H1 (cell line): ENCODE data around the gene PCTP. TPM values are rescaled to one million over a fixed set of nuclear protein-coding genes. Genes with fewer than 3 reads are reported as not detected.

Experiments
- CTCF ChIA-PET: fragments of 300-600 bp; sonication (Branson Sonifier 250); formaldehyde crosslinking; loops from one replicate; lab custom pipeline; 2021; ENCODE audit not compliant: partially characterized antibody; lab: Charles Lee
- POLR2A ChIA-PET: fragments of 300-600 bp; sonication (Branson Sonifier 250); formaldehyde crosslinking; loops from one replicate; lab custom pipeline; 2021; ENCODE audit warnings: inconsistent platforms; ENCODE audit not compliant: partially characterized antibody; lab: Charles Lee
- DNase-seq, 2 experiments: peaks; one replicate each; pipeline versions ENCODE4 v3.0.0 to v3.0.0-alpha.2; 2010 to 2022; ENCODE audit warnings: low spot score in 2 of 2, low read depth in 1 of 2, mixed read lengths in 1 of 2
- FAIRE-seq: peaks from 2 replicates; lab custom pipeline; 2011; peaks lifted over from hg19 to GRCh38; lab: Jason Lieb, UNC
- H2AFZ ChIP-seq: 2 replicates; pipeline ENCODE4 v1.8.1; 2012; ENCODE audit warnings: low read length, inconsistent platforms
- H2AK5ac ChIP-seq: 2 replicates; pipeline ENCODE4 v1.6.1; 2013; ENCODE audit warnings: low read depth, low read length
- H2BK120ac ChIP-seq: replicated peaks from 2 replicates; pipeline ENCODE3; 2013; ENCODE audit warnings: low read depth, low read length, inconsistent platforms
- H2BK12ac ChIP-seq: 2 replicates; pipeline ENCODE4 v1.6.1; 2013; ENCODE audit warnings: low read depth, low read length
- H2BK15ac ChIP-seq: 2 replicates; pipeline ENCODE4 v1.6.1; 2013; ENCODE audit warnings: low read length
- H2BK20ac ChIP-seq: 2 replicates; pipeline ENCODE4 v1.6.1; 2013; ENCODE audit warnings: low read length
- H2BK5ac ChIP-seq: 2 replicates; pipeline ENCODE4 v1.6.1; 2013; ENCODE audit warnings: low read depth, low read length
- H3K14ac ChIP-seq: 2 replicates; pipeline ENCODE4 v1.6.1; 2013; ENCODE audit warnings: inconsistent platforms; ENCODE audit not compliant: insufficient read length
- H3K18ac ChIP-seq: 2 replicates; pipeline ENCODE4 v1.6.1; 2013; ENCODE audit warnings: low read length; ENCODE audit errors: extremely low read depth
- H3K23ac ChIP-seq: 2 replicates; pipeline ENCODE4 v1.6.1; 2013; ENCODE audit warnings: inconsistent platforms; ENCODE audit not compliant: insufficient read length
- H3K23me2 ChIP-seq: 2 replicates; pipeline ENCODE4 v1.6.1; 2013; ENCODE audit warnings: low read depth, low read length
- H3K27ac ChIP-seq: 2 replicates; pipeline ENCODE4 v1.6.1; 2011; ENCODE audit warnings: low read depth, low read length, inconsistent platforms
- H3K27me3 ChIP-seq, 4 experiments: replicated peaks in 1 of 4; 1 replicate in 1 of 4; 2 replicates in 3 of 4; pipeline versions ENCODE4 v1.6.1 to v1.8.1; 2011 to 2013; ENCODE audit warnings: low read length in 3 of 4, mild to moderate bottlenecking in 3 of 4, inconsistent platforms in 2 of 4, mixed read lengths in 2 of 4, moderate library complexity in 1 of 4; ENCODE audit not compliant: control insufficient read depth in 3 of 4, insufficient read depth in 3 of 4; ENCODE audit errors: extremely low read depth in 1 of 4
- H3K36me3 ChIP-seq, 4 experiments: 2 replicates each; pipeline versions ENCODE4 v1.6.1 to v1.8.1; 2011 to 2013; ENCODE audit warnings: mild to moderate bottlenecking in 4 of 4, low read length in 3 of 4, moderate library complexity in 2 of 4, control low read depth in 1 of 4, inconsistent platforms in 1 of 4; ENCODE audit not compliant: insufficient read depth in 4 of 4, control insufficient read depth in 2 of 4
- H3K4ac ChIP-seq: replicated peaks from 2 replicates; pipeline ENCODE3; 2013; ENCODE audit warnings: low read length, low read depth, mixed read lengths, inconsistent platforms; ENCODE audit not compliant: insufficient read length
- H3K4me1 ChIP-seq, 4 experiments: replicated peaks in 1 of 4; 1 replicate in 1 of 4; 2 replicates in 3 of 4; pipeline versions ENCODE4 v1.6.1 to v1.8.1; 2011 to 2013; ENCODE audit warnings: low read length in 3 of 4, inconsistent platforms in 2 of 4, mixed read lengths in 1 of 4; ENCODE audit not compliant: insufficient read depth in 4 of 4, control insufficient read depth in 3 of 4
- H3K4me2 ChIP-seq, 2 experiments: 2 replicates each; pipeline versions ENCODE4 v1.6.1 to v1.8.1; 2011 to 2013; ENCODE audit warnings: low read depth in 2 of 2, low read length in 2 of 2, control low read depth in 1 of 2, inconsistent platforms in 1 of 2, mild to moderate bottlenecking in 1 of 2; ENCODE audit not compliant: insufficient read depth in 1 of 2
- H3K4me3 ChIP-seq, 4 experiments: fragments of 200-600, 300-600 bp in 1 of 4; sonication (generic), shearing (Covaris generic), sonication (Bioruptor Twin) in 1 of 4; 2 replicates each; pipeline versions ENCODE4 v1.5.1 to v1.8.1; 2011 to 2016; ENCODE audit warnings: low read length in 4 of 4, low read depth in 3 of 4, control low read depth in 2 of 4, inconsistent platforms in 2 of 4, mild to moderate bottlenecking in 2 of 4, mixed read lengths in 1 of 4, moderate library complexity in 1 of 4; ENCODE audit not compliant: insufficient read depth in 2 of 4; ENCODE audit errors: extremely low read depth in 1 of 4
- H3K56ac ChIP-seq: replicated peaks from 2 replicates; pipeline ENCODE3; 2013; ENCODE audit warnings: low read depth, mild to moderate bottlenecking, mixed read lengths, low read length, inconsistent platforms; ENCODE audit not compliant: insufficient read length
- H3K79me1 ChIP-seq: 2 replicates; pipeline ENCODE4 v1.6.1; 2013; ENCODE audit warnings: low read depth, low read length, control low read depth
- H3K79me2 ChIP-seq, 2 experiments: 2 replicates each; pipeline versions ENCODE4 v1.6.1 to v1.8.1; 2012 to 2013; ENCODE audit warnings: low read length in 2 of 2, mild to moderate bottlenecking in 2 of 2, inconsistent platforms in 1 of 2; ENCODE audit not compliant: insufficient read depth in 2 of 2, control insufficient read depth in 1 of 2
- H3K9ac ChIP-seq, 4 experiments: replicated peaks in 1 of 4; 1 replicate in 1 of 4; 2 replicates in 3 of 4; pipeline versions ENCODE4 v1.6.1 to v1.8.1; 2011 to 2013; ENCODE audit warnings: low read depth in 3 of 4, low read length in 3 of 4, control low read depth in 2 of 4, mild to moderate bottlenecking in 2 of 4, moderate library complexity in 2 of 4, inconsistent platforms in 1 of 4; ENCODE audit errors: extremely low read depth in 1 of 4
- H3K9me3 ChIP-seq, 2 experiments: 2 replicates each; pipeline versions ENCODE4 v1.6.1 to v1.8.1; 2012 to 2013; ENCODE audit warnings: mild to moderate bottlenecking in 2 of 2, moderate library complexity in 2 of 2, control low read depth in 1 of 2, inconsistent platforms in 1 of 2, low read depth in 1 of 2, low read length in 1 of 2, mixed read lengths in 1 of 2; ENCODE audit not compliant: insufficient read depth in 2 of 2
- H4K20me1 ChIP-seq, 2 experiments: replicated peaks in 1 of 2; 2 replicates each; pipeline versions ENCODE3 to v1.8.1; 2011 to 2013; ENCODE audit warnings: inconsistent platforms in 2 of 2, low read length in 2 of 2, mild to moderate bottlenecking in 1 of 2; ENCODE audit not compliant: insufficient read depth in 2 of 2, control insufficient read depth in 1 of 2
- H4K5ac ChIP-seq: 2 replicates; pipeline ENCODE4 v1.6.1; 2013; ENCODE audit warnings: low read length, low read depth, mixed read lengths, inconsistent platforms; ENCODE audit not compliant: insufficient read length
- H4K8ac ChIP-seq: 2 replicates; pipeline ENCODE4 v1.8.0; 2013; ENCODE audit warnings: mild to moderate bottlenecking, moderate library complexity, low read length, inconsistent platforms; ENCODE audit not compliant: insufficient read depth; ENCODE audit errors: extremely low read depth
- H4K91ac ChIP-seq: replicated peaks from 2 replicates; pipeline ENCODE3; 2013; ENCODE audit warnings: low read length, mixed read lengths, inconsistent platforms; ENCODE audit not compliant: insufficient read length
- BCL11A ChIP-seq, 2 experiments: IDR thresholded peaks; one replicate each; pipeline ENCODE4 v1.6.1; 2011; ENCODE audit warnings: low read depth in 2 of 2, low read length in 2 of 2, mild to moderate bottlenecking in 2 of 2
- GTF2F1 ChIP-seq: IDR thresholded peaks from 2 replicates; pipeline ENCODE4 v1.6.1; 2012; ENCODE audit warnings: low read depth, low read length, improper control_type of control experiment, borderline replicate concordance
- RXRA ChIP-seq: IDR thresholded peaks from 2 replicates; pipeline ENCODE4 v1.6.1; 2011; ENCODE audit warnings: low read depth, mild to moderate bottlenecking, low read length, moderate library complexity; ENCODE audit not compliant: insufficient read depth
- WGBS, 2 experiments: shearing (Covaris generic) in 1 of 2; methylation state at CpG; one replicate each; pipeline versions ENCODE4 v1.1.6 to v1.1.7; 2013 to 2015; ENCODE audit warnings: low lambda C conversion rate in 2 of 2, mixed read lengths in 2 of 2, inconsistent platforms in 1 of 2, low coverage in 1 of 2, missing lambda C conversion rate in 1 of 2; ENCODE audit not compliant: insufficient replicate concordance in 2 of 2, insufficient coverage in 1 of 2, insufficient read length in 1 of 2; ENCODE audit errors: extremely low coverage in 1 of 2, missing lambda C conversion rate in 1 of 2; 5-methylcytosine and 5-hydroxymethylcytosine counted together
- polyA plus RNA-seq, 7 experiments: library from polyadenylated mRNA; depleted of rRNA in 3 of 7; stranded (reverse) in 5 of 7; unstranded in 2 of 7; fragments of >200 nt in 5 of 7; fragments of 200-250 nt in 2 of 7; gene quantifications; 1 replicate in 5 of 7; 2 replicates in 1 of 7; 4 replicates in 1 of 7; pipeline versions ENCODE4 v1.2.1 to v1.2.3, GENCODE V29; 2011 to 2013; ENCODE audit warnings: missing spikeins in 2 of 7, mixed read lengths in 2 of 7
- total RNA-seq: library from RNA; stranded (reverse); fragmentation: NEBNext Ultra II Directional; extraction: Animal tissue kit (Norgen Biotek cat#: 25700); gene quantifications from 2 replicates; pipeline ENCODE4 v1.2.1, GENCODE V29; 2021

Gene PCTP
- total and polyA plus RNA-seq, 2 of the 8 experiments (the other 6 are each of a cell fraction or from before 2014, with no cell fraction given), result 14.1 to 14.6 TPM

DNA sequence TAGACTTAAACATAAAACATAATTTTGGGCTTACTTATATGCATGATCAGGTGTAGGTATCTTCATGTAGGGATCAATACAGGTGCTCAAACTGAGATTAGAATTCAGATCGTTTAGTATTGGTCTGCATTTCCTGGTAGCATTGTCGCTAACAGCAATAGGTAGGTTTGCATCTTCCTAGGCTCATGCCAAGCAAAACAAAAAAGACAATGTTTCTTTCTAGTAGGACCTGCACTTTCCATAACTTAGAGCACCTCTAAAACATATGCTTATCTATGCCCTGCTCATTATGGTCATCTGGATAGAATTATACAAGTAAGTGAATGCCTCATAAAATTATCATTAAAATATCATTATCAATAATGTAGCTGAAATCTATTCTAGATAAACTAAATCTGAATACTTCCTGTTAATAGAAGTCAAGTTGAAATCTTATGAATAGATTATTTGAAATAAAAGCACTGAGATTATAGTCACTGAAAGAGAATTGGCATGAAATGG, 26.7 kb downstream of the PCTP start:
- H3K27me3 ChIP-seq, result no peaks in the 10 kb centered on the region
- no peak overlapping the region for H3K18ac ChIP-seq
- no peak overlapping the region for H3K14ac ChIP-seq
- no peaks in the 10 kb centered on the region for H3K4me1 ChIP-seq
- no peak overlapping the region for H2BK12ac ChIP-seq
- no peak overlapping the region for H3K27ac ChIP-seq
- no peaks in the 10 kb centered on the region for H3K79me1 ChIP-seq
- no peak overlapping the region for H2BK5ac ChIP-seq
- no peaks in the 10 kb centered on the region for H3K9me3 ChIP-seq
- H2AFZ ChIP-seq, result no peak overlapping the region
- peaks cover 0 to 3% (median 0%) of the 10 kb centered on the region in 4 experiments; a peak in 5 of 8 replicates for H3K36me3 ChIP-seq
- no peak overlapping the region for H4K91ac ChIP-seq
- DNase-seq (no peak), FAIRE-seq (no peak)
- H4K5ac ChIP-seq, result no peak overlapping the region
- H3K9ac ChIP-seq, result no peak overlapping the region
- no peak overlapping the region for H2AK5ac ChIP-seq
- 91% methylated on average over 2 of the region's 2 CpGs; no CpG with 5 or more reads in 1 of the 2 experiments for WGBS, 2 experiments
- no peaks in the 10 kb centered on the region for H3K23me2 ChIP-seq
- no peak overlapping the region for H2BK20ac ChIP-seq
- no peak overlapping the region for H2BK120ac ChIP-seq
- ChIA-PET POLR2A (interaction anchor here (0.6 kb wide), 1 partner anchor 55 kb away, joined by 5 read pairs; the partner anchor contains the start of gene TMEM100), CTCF (no interaction called here)
- no peak overlapping the region for H3K56ac ChIP-seq
- no peaks in the 10 kb centered on the region for H3K79me2 ChIP-seq
- H3K23ac ChIP-seq, result no peak overlapping the region
- no peak overlapping the region for H2BK15ac ChIP-seq
- no peak overlapping the region for H3K4me3 ChIP-seq
- no peak overlapping the region for H3K4ac ChIP-seq
- no peak overlapping the region for H4K8ac ChIP-seq
- no peaks in the 10 kb centered on the region for H4K20me1 ChIP-seq
- no peak overlapping the region for H3K4me2 ChIP-seq
- no peak for TF ChIP-seq BCL11A (IDR thresholded peaks at IDR 0.05; ENCODE audit: low read depth in 2 of 2, low read length in 2 of 2)
- TF ChIP-seq GTF2F1, result no peak
- TF ChIP-seq RXRA, result no peak
